Muscle layer of colon (tissue), 2 donors: ENCODE measurements around the gene GCGR.

Experiments
- H3K27ac ChIP-seq: one replicate; pipeline ENCODE4 v1.7.0; 2013; ENCODE audit warnings: low read depth, mild to moderate bottlenecking, low read length, moderate library complexity
- H3K27me3 ChIP-seq, 2 donors: one replicate each; pipeline ENCODE4 v1.7.0; 2013; ENCODE audit warnings: low read length in 2 of 2, mild to moderate bottlenecking in 2 of 2; ENCODE audit not compliant: insufficient read depth in 2 of 2, control insufficient read depth in 1 of 2
- H3K36me3 ChIP-seq: one replicate; pipeline ENCODE4 v1.7.0; 2013; ENCODE audit warnings: mild to moderate bottlenecking, low read length; ENCODE audit not compliant: insufficient read depth
- H3K4me1 ChIP-seq: one replicate; pipeline ENCODE4 v1.7.0; 2013; ENCODE audit warnings: mild to moderate bottlenecking, low read length; ENCODE audit not compliant: insufficient read depth
- H3K4me3 ChIP-seq, 2 donors: one replicate each; pipeline ENCODE4 v1.7.0; 2013; ENCODE audit warnings: low read length in 2 of 2, low read depth in 1 of 2, mild to moderate bottlenecking in 1 of 2, moderate library complexity in 1 of 2
- H3K9ac ChIP-seq: one replicate; pipeline ENCODE4 v1.7.0; 2013; ENCODE audit warnings: low read length
- H3K9me3 ChIP-seq: one replicate; pipeline ENCODE4 v1.7.0; 2013; ENCODE audit warnings: mild to moderate bottlenecking, low read length
- donor health status: abdominal sarcoma.
- donor health status: Adenocarcinoma of cecum.

GCGR gene

GRCh38 chr17:81806461-81807209 lies 2.7 kb downstream of the GCGR start:
- no peaks in the 10 kb centered on the region for H3K36me3 ChIP-seq
- H3K9ac ChIP-seq = no peak overlapping the region
- no peaks in the 10 kb centered on the region for H3K4me1 ChIP-seq
- no peak overlapping the region for H3K4me3 ChIP-seq
- no peak overlapping the region for H3K27ac ChIP-seq
- H3K27me3 ChIP-seq = peaks cover 24 to 79% of the 10 kb centered on the region in 2 donors
- H3K9me3 ChIP-seq = no peaks in the 10 kb centered on the region

GRCh38 chr17:81807210-81807719 lies 3.3 kb downstream of the GCGR start:
- no peaks in the 10 kb centered on the region for H3K9me3 ChIP-seq
- H3K27me3 ChIP-seq = peaks cover 18 to 79% of the 10 kb centered on the region in 2 donors
- H3K9ac ChIP-seq = no peak overlapping the region
- no peak overlapping the region for H3K27ac ChIP-seq
- H3K36me3 ChIP-seq = no peaks in the 10 kb centered on the region
- no peak overlapping the region for H3K4me3 ChIP-seq
- H3K4me1 ChIP-seq = no peaks in the 10 kb centered on the region

GRCh38 chr17:81807839-81808238 lies 3.9 kb downstream of the GCGR start:
- Histone ChIP-seq H3K27me3 (peaks cover 14 to 75% of the 10 kb centered on the region in 2 donors), H3K36me3 (no peaks in the 10 kb centered on the region), H3K4me3 (no peak overlapping the region), H3K9ac (no peak overlapping the region), H3K9me3 (no peaks in the 10 kb centered on the region), H3K27ac (no peak overlapping the region), H3K4me1 (no peaks in the 10 kb centered on the region)

- Histone ChIP-seq H3K9me3 (no peaks in the 10 kb centered on the region), H3K4me1 (no peaks in the 10 kb centered on the region), H3K27me3 (peaks cover 5 to 71% of the 10 kb centered on the region in 2 donors), H3K9ac (no peak overlapping the region), H3K36me3 (no peaks in the 10 kb centered on the region), H3K4me3 (no peak overlapping the region), H3K27ac (no peak overlapping the region)
Measured at GRCh38 chr17:81808778-81809555, 5.0 kb downstream of the GCGR start.

- Histone ChIP-seq H3K4me3 (no peak overlapping the region), H3K27ac (no peak overlapping the region), H3K36me3 (no peaks in the 10 kb centered on the region), H3K9me3 (no peaks in the 10 kb centered on the region), H3K27me3 (peaks cover 5 to 67% of the 10 kb centered on the region in 2 donors), H3K4me1 (no peaks in the 10 kb centered on the region), H3K9ac (no peak overlapping the region)
Measured at GRCh38 chr17:81809556-81809998, 5.6 kb downstream of the GCGR start.

- H3K4me3 ChIP-seq = no peak overlapping the region
- H3K4me1 ChIP-seq = no peaks in the 10 kb centered on the region
- no peak overlapping the region for H3K9ac ChIP-seq
- peaks cover 5 to 64% of the 10 kb centered on the region in 2 donors for H3K27me3 ChIP-seq
- no peaks in the 10 kb centered on the region for H3K36me3 ChIP-seq
- no peak overlapping the region for H3K27ac ChIP-seq
- no peaks in the 10 kb centered on the region for H3K9me3 ChIP-seq
Measured at GRCh38 chr17:81810476-81810875, 6.5 kb downstream of the GCGR start.

- H3K9me3 ChIP-seq = no peaks in the 10 kb centered on the region
- no peak overlapping the region for H3K27ac ChIP-seq
- peaks cover 0 to 58% of the 10 kb centered on the region in 2 donors for H3K27me3 ChIP-seq
- H3K9ac ChIP-seq = no peak overlapping the region
- no peaks in the 10 kb centered on the region for H3K36me3 ChIP-seq
- H3K4me1 ChIP-seq = no peaks in the 10 kb centered on the region
- no peak overlapping the region for H3K4me3 ChIP-seq
Measured at GRCh38 chr17:81810892-81811704, 7.1 kb downstream of the GCGR start.

- no peak overlapping the region for H3K27ac ChIP-seq
- no peaks in the 10 kb centered on the region for H3K4me1 ChIP-seq
- no peaks in the 10 kb centered on the region for H3K9me3 ChIP-seq
- H3K4me3 ChIP-seq = no peak overlapping the region
- H3K27me3 ChIP-seq = peaks cover 0 to 50% of the 10 kb centered on the region in 2 donors
- no peaks in the 10 kb centered on the region for H3K36me3 ChIP-seq
- H3K9ac ChIP-seq = no peak overlapping the region
Measured at GRCh38 chr17:81811705-81812570, 8.0 kb downstream of the GCGR start.

- H3K4me3 ChIP-seq = no peak overlapping the region
- H3K9me3 ChIP-seq = no peaks in the 10 kb centered on the region
- peaks cover 0 to 42% of the 10 kb centered on the region in 2 donors for H3K27me3 ChIP-seq
- H3K27ac ChIP-seq = no peak overlapping the region
- H3K36me3 ChIP-seq = no peaks in the 10 kb centered on the region
- H3K4me1 ChIP-seq = no peaks in the 10 kb centered on the region
- no peak overlapping the region for H3K9ac ChIP-seq
Measured at GRCh38 chr17:81812571-81813370, 8.8 kb downstream of the GCGR start.

GRCh38 chr17:81813371-81813684 lies 9.4 kb downstream of the GCGR start:
- Histone ChIP-seq H3K27ac (no peak overlapping the region), H3K27me3 (peaks cover 0 to 42% of the 10 kb centered on the region in 2 donors), H3K9me3 (no peaks in the 10 kb centered on the region), H3K9ac (no peak overlapping the region), H3K4me1 (no peaks in the 10 kb centered on the region), H3K4me3 (no peak overlapping the region), H3K36me3 (no peaks in the 10 kb centered on the region)
